GM12878 (cell line): ENCODE measurements around the gene ASB2. TPM values are rescaled to one million over a fixed set of nuclear protein-coding genes. Genes with fewer than 3 reads are reported as not detected.

Source experiments
- ATAC-seq: fragments of 200-7000 bp; cut with Tn5 transposase; 3 replicates; pipeline ENCODE4 v1.9.1; 2020; ENCODE audit warnings: mild to moderate bottlenecking, moderate library complexity
- BruUV-seq: library from RNA; stranded (reverse); fragments of 400-500 nt; replicated peaks from 2 replicates; lab custom pipeline; 2021; lab: Mats Ljungman, UMichigan
- CTCF ChIA-PET: fragments of 300-600 bp; sonication (Branson Sonifier 250); formaldehyde crosslinking; extraction: SDS; loops from one replicate; lab custom pipeline; 2021; ENCODE audit warnings: inconsistent platforms; lab: Yijun Ruan, JAX
- POLR2A ChIA-PET: fragments of 350-600 bp; formaldehyde crosslinking; extraction: SDS; loops from one replicate; lab custom pipeline; 2021; ENCODE audit warnings: inconsistent platforms; lab: Charles Lee
- RAD21 ChIA-PET: fragments of 300-600 bp; sonication (Branson Sonifier 250); formaldehyde crosslinking; loops from one replicate; lab custom pipeline; 2023; ENCODE audit warnings: antibody characterized with exemption; ENCODE audit not compliant: unreplicated experiment; lab: Charles Lee
- SMC1A ChIA-PET: fragments of 300-600 bp; sonication (Branson Sonifier 250); formaldehyde crosslinking; loops from one replicate; lab custom pipeline; 2023; ENCODE audit not compliant: unreplicated experiment, uncharacterized antibody; lab: Charles Lee
- DNase-seq: peaks from one replicate; pipeline ENCODE4 v3.0.0-alpha.2; 2011; ENCODE audit warnings: low read depth, low spot score
- FAIRE-seq: peaks from 3 replicates; lab custom pipeline; 2011; peaks lifted over from hg19 to GRCh38; lab: Jason Lieb, UNC
- H2AFZ ChIP-seq: 2 replicates; pipeline ENCODE4 v1.6.0; 2011; ENCODE audit warnings: low read depth, low read length, control low read depth; ENCODE audit not compliant: control insufficient read depth
- H3K27ac ChIP-seq: 2 replicates; pipeline ENCODE4 v1.5.1; 2011; ENCODE audit warnings: control low read depth; ENCODE audit not compliant: control insufficient read depth, insufficient read depth
- H3K27me3 ChIP-seq, 2 experiments: replicated peaks in 1 of 2; 2 replicates each; pipeline versions ENCODE4 v1.6.0 to v1.6.1; 2011; ENCODE audit warnings: low read length in 1 of 2; ENCODE audit not compliant: control insufficient read depth in 2 of 2, insufficient read depth in 2 of 2
- H3K36me3 ChIP-seq, 2 experiments: 2 replicates each; pipeline ENCODE4 v1.5.1; 2011; ENCODE audit warnings: low read length in 1 of 2; ENCODE audit not compliant: control insufficient read depth in 2 of 2, insufficient read depth in 2 of 2
- H3K4me1 ChIP-seq: 2 replicates; pipeline ENCODE4 v1.6.1; 2011; ENCODE audit warnings: mild to moderate bottlenecking, low read length, moderate library complexity, mixed read lengths; ENCODE audit not compliant: control insufficient read depth, insufficient read depth
- H3K4me2 ChIP-seq: 2 replicates; pipeline ENCODE4 v1.6.0; 2011; ENCODE audit warnings: control low read depth; ENCODE audit not compliant: control insufficient read depth, insufficient read depth
- H3K4me3 ChIP-seq: fragments of 200-600 bp; sonication (generic); 2 replicates; pipeline ENCODE4 v1.5.1; 2016
- H3K79me2 ChIP-seq: 2 replicates; pipeline ENCODE4 v1.6.0; 2011; ENCODE audit warnings: low read length; ENCODE audit not compliant: control insufficient read depth, insufficient read depth
- H3K9ac ChIP-seq: 2 replicates; pipeline ENCODE4 v1.8.0; 2011; ENCODE audit warnings: low read length, control low read depth, mixed read lengths; ENCODE audit not compliant: control insufficient read depth, insufficient read depth
- H3K9me3 ChIP-seq: replicated peaks from 3 replicates; pipeline ENCODE4 v1.5.1; 2011; ENCODE audit warnings: mild to moderate bottlenecking, low read length; ENCODE audit not compliant: control insufficient read depth, insufficient read depth
- H4K20me1 ChIP-seq: 2 replicates; pipeline ENCODE4 v1.6.0; 2011; ENCODE audit not compliant: control insufficient read depth, insufficient read depth
- IRF5 ChIP-seq: fragments of 450-650 bp; IDR thresholded peaks from 2 replicates; pipeline ENCODE4 v1.6.1; 2017; ENCODE audit warnings: borderline replicate concordance
- MEF2B ChIP-seq: fragments of 450-650 bp; IDR thresholded peaks from 2 replicates; pipeline ENCODE4 v1.6.1; 2018; ENCODE audit warnings: mild to moderate bottlenecking, moderate library complexity; ENCODE audit not compliant: partially characterized antibody, poor library complexity, severe bottlenecking
- SRF ChIP-seq, 2 experiments: IDR thresholded peaks; 2 replicates each; pipeline ENCODE4 v1.6.1; 2011; ENCODE audit warnings: low read depth in 2 of 2, low read length in 2 of 2, mild to moderate bottlenecking in 1 of 2, moderate library complexity in 1 of 2
- SUPT20H ChIP-seq: IDR thresholded peaks from 2 replicates; pipeline ENCODE4 v1.6.1; 2011; ENCODE audit warnings: low read depth, mild to moderate bottlenecking, low read length, moderate library complexity, borderline replicate concordance; ENCODE audit not compliant: control insufficient read depth
- WGBS: methylation state at CpG from one replicate; pipeline ENCODE4 v1.1.6; 2016; ENCODE audit warnings: low lambda C conversion rate; ENCODE audit not compliant: insufficient replicate concordance, insufficient coverage; ENCODE audit errors: missing lambda C conversion rate; 5-methylcytosine and 5-hydroxymethylcytosine counted together
- in situ Hi-C: fragments of 300-500 bp; cut with MboI; formaldehyde crosslinking; loops from 9 replicates; pipeline ENCODE4 v1.14.3; 2018; ENCODE audit warnings: mixed read lengths
- intact Hi-C: fragments of 100-400 bp; cut with micrococcal nuclease; formaldehyde crosslinking; loops from one replicate; pipeline ENCODE4 v1.14.2; 2022; ENCODE audit not compliant: unreplicated experiment
- polyA plus RNA-seq, 11 experiments: library from polyadenylated mRNA; depleted of rRNA in 4 of 11; unstranded in 6 of 11; stranded (reverse) in 5 of 11; fragments of >200 nt; fragmentation: Nextera tagmentation in 4 of 11; fragmentation: Illumina TruSeq in 1 of 11; extraction: Ambion mirVana in 4 of 11; extraction: Trizol in 1 of 11; gene quantifications; 1 replicate in 1 of 11; 2 replicates in 10 of 11; pipeline versions ENCODE4 v1.2.1 to v1.2.3, GENCODE V29; 2011 to 2016; ENCODE audit warnings: inconsistent platforms in 2 of 11, missing spikeins in 2 of 11, low read depth in 1 of 11
- total RNA-seq, 4 experiments: library from RNA; depleted of rRNA in 3 of 4; stranded (reverse); fragments of >200 nt in 3 of 4; fragmentation: Illumina TruSeq in 1 of 4; extraction: Trizol in 1 of 4; gene quantifications; 2 replicates each; pipeline versions ENCODE4 v1.2.1 to v1.2.3, GENCODE V29; 2013 to 2021

ASB2 gene
- total and polyA plus RNA-seq, 10 of the 15 experiments (the other 5 are each of a cell fraction or from before 2014, with no cell fraction given) = 3.0 to 54.8 (median 33.5) TPM

- no peaks in the 10 kb centered on the region for H3K36me3 ChIP-seq
- no peak for ATAC-seq
- RAD21 ChIA-PET = no interaction called here
- H4K20me1 ChIP-seq = no peaks in the 10 kb centered on the region
- in situ Hi-C loops = no loop called here
- H3K9me3 ChIP-seq = no peaks in the 10 kb centered on the region
- no peak overlapping the region for H3K4me3 ChIP-seq
- WGBS = 32% methylated on average over 14 of the region's 14 CpGs
- CTCF ChIA-PET = interaction anchor here (0.6 to 1.7 kb wide), 2 partner anchors 76 to 527 kb away, joined by 3 to 4 read pairs; no protein-coding TSS in a partner anchor
- intact Hi-C loops = no loop called here
- peaks cover 0 to 3% of the 10 kb centered on the region in 2 experiments; a peak in 2 of 4 replicates for H3K27me3 ChIP-seq
- SMC1A ChIA-PET = interaction anchor here (0.6 to 1.2 kb wide), 2 partner anchors 15 to 1461 kb away, joined by 3 read pairs; no protein-coding TSS in a partner anchor
- no peak overlapping the region for H2AFZ ChIP-seq
- BruUV-seq = no TSS peak
- no peak for DNase-seq
- TF ChIP-seq SRF (IDR thresholded peaks at IDR 0.05; ENCODE audit: low read depth in 2 of 2, low read length in 2 of 2) (no peak), SUPT20H (no peak), IRF5 (no peak)
- no peaks in the 10 kb centered on the region for H3K79me2 ChIP-seq
- no peak overlapping the region for H3K4me2 ChIP-seq
- H3K27ac ChIP-seq = no peak overlapping the region
- POLR2A ChIA-PET = no interaction called here
- H3K4me1 ChIP-seq = no peaks in the 10 kb centered on the region
- FAIRE-seq = no peak
- no peak overlapping the region for H3K9ac ChIP-seq
Measured at GRCh38 chr14:93924592-93925355, 51.6 kb downstream of the ASB2 start.

- POLR2A ChIA-PET = no interaction called here
- H3K27me3 ChIP-seq = peaks cover 0 to 3% of the 10 kb centered on the region in 2 experiments; a peak in 3 of 4 replicates
- CTCF ChIA-PET = interaction anchor here (1.3 to 1.7 kb wide), 2 partner anchors 16 to 77 kb away, joined by 3 to 4 read pairs; no protein-coding TSS in a partner anchor
- H3K9me3 ChIP-seq = no peaks in the 10 kb centered on the region
- SMC1A ChIA-PET = interaction anchor here (0.8 kb wide), 1 partner anchor 19 kb away, joined by 3 read pairs; no protein-coding TSS in a partner anchor
- no peak for TF ChIP-seq MEF2B
- in situ Hi-C loops = no loop called here
- no peaks in the 10 kb centered on the region for H4K20me1 ChIP-seq
- FAIRE-seq (no peak), DNase-seq (no peak), ATAC-seq (no peak)
- H3K4me3 ChIP-seq = no peak overlapping the region
- no peak overlapping the region for H3K4me2 ChIP-seq
- H3K79me2 ChIP-seq = no peaks in the 10 kb centered on the region
- no peak overlapping the region for H3K27ac ChIP-seq
- no peak overlapping the region for H2AFZ ChIP-seq
- RAD21 ChIA-PET = no interaction called here
- 49% methylated on average over 8 of the region's 8 CpGs for WGBS
- intact Hi-C loops = no loop called here
- H3K4me1 ChIP-seq = no peaks in the 10 kb centered on the region
- no peaks in the 10 kb centered on the region for H3K36me3 ChIP-seq
- BruUV-seq = no TSS peak
- no peak overlapping the region for H3K9ac ChIP-seq
Measured at GRCh38 chr14:93923626-93924025, 52.7 kb downstream of the ASB2 start.
